DOHH2 (cell line): ENCODE results near the gene GXYLT2.

Experiments
- H3F3A ChIP-seq: fragments of 200-600 bp; sonication (generic), shearing (Covaris generic); 2 replicates; pipeline ENCODE4 v1.6.0; 2016; ENCODE audit warnings: antibody characterized with exemption, mild to moderate bottlenecking; ENCODE audit not compliant: control insufficient read depth, insufficient read depth
- H3K27ac ChIP-seq: fragments of 200-600 bp; sonication (generic); 2 replicates; pipeline ENCODE4 v1.5.1; 2014; ENCODE audit warnings: low read depth, mild to moderate bottlenecking, low read length, moderate library complexity
- H3K27me3 ChIP-seq: fragments of 200-600 bp; sonication (generic); 2 replicates; pipeline ENCODE4 v1.6.1; 2014; ENCODE audit warnings: mild to moderate bottlenecking, low read length, mixed read lengths; ENCODE audit not compliant: control insufficient read depth
- H3K36me3 ChIP-seq: fragments of 200-600 bp; sonication (generic); 2 replicates; pipeline ENCODE4 v1.6.1; 2014; ENCODE audit warnings: mild to moderate bottlenecking, low read length, moderate library complexity, mixed read lengths; ENCODE audit not compliant: control insufficient read depth
- H3K4me1 ChIP-seq: fragments of 200-600 bp; sonication (generic); 2 replicates; pipeline ENCODE4 v1.6.1; 2014; ENCODE audit warnings: mild to moderate bottlenecking, low read length, mixed read lengths; ENCODE audit not compliant: control insufficient read depth
- H3K4me2 ChIP-seq: fragments of 200-600 bp; sonication (generic); 2 replicates; pipeline ENCODE4 v1.6.0; 2014; ENCODE audit warnings: mild to moderate bottlenecking, low read length, moderate library complexity
- H3K4me3 ChIP-seq: fragments of 200-600 bp; sonication (generic); 2 replicates; pipeline ENCODE4 v1.5.1; 2014; ENCODE audit warnings: mild to moderate bottlenecking, low read length, mixed read lengths
- H3K79me2 ChIP-seq: fragments of 200-600 bp; sonication (generic); 2 replicates; pipeline ENCODE4 v1.6.1; 2014; ENCODE audit warnings: mild to moderate bottlenecking, low read length, mixed read lengths; ENCODE audit not compliant: control insufficient read depth
- H3K9me2 ChIP-seq: fragments of 200-600 bp; sonication (generic); replicated peaks from 2 replicates; pipeline ENCODE4 v1.6.1; 2014; ENCODE audit warnings: mild to moderate bottlenecking, low read length, mixed read lengths; ENCODE audit not compliant: control insufficient read depth
- H3K9me3 ChIP-seq: fragments of 200-600 bp; sonication (generic); 2 replicates; pipeline ENCODE4 v1.6.1; 2014; ENCODE audit warnings: antibody characterized with exemption, low read length, mixed read lengths; ENCODE audit not compliant: control insufficient read depth, insufficient read depth
- H4K20me1 ChIP-seq: fragments of 200-600 bp; sonication (generic); 2 replicates; pipeline ENCODE4 v1.6.0; 2014; ENCODE audit warnings: low read depth, mild to moderate bottlenecking, antibody characterized with exemption, low read length, moderate library complexity; ENCODE audit not compliant: control insufficient read depth, insufficient read depth
- EZH2phosphoT487 ChIP-seq: fragments of 200-600 bp; sonication (generic); IDR thresholded peaks from 2 replicates; pipeline ENCODE4 v1.6.1; 2017; ENCODE audit warnings: borderline replicate concordance, mild to moderate bottlenecking, antibody characterized with exemption, low read length, moderate library complexity, mixed read lengths
- TF ChIP-seq, protein P1 (sequence below): fragments of 200-600 bp; sonication (generic); IDR thresholded peaks from one replicate; pipeline ENCODE4 v1.5.1; 2014; ENCODE audit warnings: antibody characterized with exemption, mild to moderate bottlenecking, low read depth, low read length; ENCODE audit not compliant: poor library complexity, severe bottlenecking

The GXYLT2 gene

DNA sequence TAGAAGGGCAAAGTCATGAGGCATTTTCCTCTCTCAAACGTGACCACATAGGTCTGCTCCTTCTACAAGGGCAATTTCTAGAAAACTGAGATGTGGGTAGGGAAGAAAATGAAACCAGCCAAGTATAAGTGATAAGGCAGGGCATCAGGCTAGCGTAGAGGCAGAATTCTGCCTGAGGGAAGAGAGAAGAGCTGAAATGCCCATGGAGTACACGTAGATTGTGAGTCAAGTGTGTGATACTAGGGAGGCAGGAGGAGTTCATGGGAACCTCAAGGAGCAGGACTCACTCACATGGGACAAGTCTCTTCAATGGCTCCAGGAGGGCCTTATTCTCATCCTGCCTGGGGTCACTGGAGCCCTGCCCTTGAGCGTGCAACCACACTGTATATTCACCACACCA lies 73.9 kb downstream of the GXYLT2 start:
- no peak overlapping the region for H3K27ac ChIP-seq
- no peaks in the 10 kb centered on the region for H3K36me3 ChIP-seq
- no peaks in the 10 kb centered on the region for H3F3A ChIP-seq
- no peaks in the 10 kb centered on the region for H4K20me1 ChIP-seq
- H3K27me3 ChIP-seq = peaks cover 2% of the 10 kb centered on the region; the same call in 1 of the 2 replicates
- no peak overlapping the region for H3K4me3 ChIP-seq
- H3K9me2 ChIP-seq = no peaks in the 10 kb centered on the region
- TF ChIP-seq EZH2phosphoT487 = no peak
- TF ChIP-seq, protein P1, sequence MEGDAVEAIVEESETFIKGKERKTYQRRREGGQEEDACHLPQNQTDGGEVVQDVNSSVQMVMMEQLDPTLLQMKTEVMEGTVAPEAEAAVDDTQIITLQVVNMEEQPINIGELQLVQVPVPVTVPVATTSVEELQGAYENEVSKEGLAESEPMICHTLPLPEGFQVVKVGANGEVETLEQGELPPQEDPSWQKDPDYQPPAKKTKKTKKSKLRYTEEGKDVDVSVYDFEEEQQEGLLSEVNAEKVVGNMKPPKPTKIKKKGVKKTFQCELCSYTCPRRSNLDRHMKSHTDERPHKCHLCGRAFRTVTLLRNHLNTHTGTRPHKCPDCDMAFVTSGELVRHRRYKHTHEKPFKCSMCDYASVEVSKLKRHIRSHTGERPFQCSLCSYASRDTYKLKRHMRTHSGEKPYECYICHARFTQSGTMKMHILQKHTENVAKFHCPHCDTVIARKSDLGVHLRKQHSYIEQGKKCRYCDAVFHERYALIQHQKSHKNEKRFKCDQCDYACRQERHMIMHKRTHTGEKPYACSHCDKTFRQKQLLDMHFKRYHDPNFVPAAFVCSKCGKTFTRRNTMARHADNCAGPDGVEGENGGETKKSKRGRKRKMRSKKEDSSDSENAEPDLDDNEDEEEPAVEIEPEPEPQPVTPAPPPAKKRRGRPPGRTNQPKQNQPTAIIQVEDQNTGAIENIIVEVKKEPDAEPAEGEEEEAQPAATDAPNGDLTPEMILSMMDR = no peak
- no peaks in the 10 kb centered on the region for H3K9me3 ChIP-seq
- H3K4me2 ChIP-seq = no peak overlapping the region
- peaks cover 14% of the 10 kb centered on the region for H3K4me1 ChIP-seq
- no peaks in the 10 kb centered on the region for H3K79me2 ChIP-seq

DNA sequence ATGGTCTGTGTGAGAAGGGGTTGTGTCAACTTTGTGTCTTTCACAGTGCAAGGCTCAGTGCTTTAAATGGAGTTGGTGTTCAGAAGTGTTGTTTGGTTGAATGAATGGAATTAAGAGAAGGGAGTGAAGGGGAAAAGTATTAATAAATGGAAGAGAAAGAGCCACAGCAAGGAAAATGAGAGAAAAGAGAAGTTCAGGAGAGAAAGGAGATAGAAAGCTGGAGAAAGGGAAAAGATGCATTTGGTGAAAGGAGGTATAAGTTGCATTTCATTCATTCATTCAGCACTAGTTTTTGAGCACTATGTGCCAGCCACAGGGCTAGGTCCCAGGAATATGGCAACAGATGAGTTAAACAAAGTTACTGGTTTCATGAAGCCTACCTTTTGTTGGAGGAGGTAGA lies 74.5 kb downstream of the GXYLT2 start:
- H3K36me3 ChIP-seq = no peaks in the 10 kb centered on the region

DNA sequence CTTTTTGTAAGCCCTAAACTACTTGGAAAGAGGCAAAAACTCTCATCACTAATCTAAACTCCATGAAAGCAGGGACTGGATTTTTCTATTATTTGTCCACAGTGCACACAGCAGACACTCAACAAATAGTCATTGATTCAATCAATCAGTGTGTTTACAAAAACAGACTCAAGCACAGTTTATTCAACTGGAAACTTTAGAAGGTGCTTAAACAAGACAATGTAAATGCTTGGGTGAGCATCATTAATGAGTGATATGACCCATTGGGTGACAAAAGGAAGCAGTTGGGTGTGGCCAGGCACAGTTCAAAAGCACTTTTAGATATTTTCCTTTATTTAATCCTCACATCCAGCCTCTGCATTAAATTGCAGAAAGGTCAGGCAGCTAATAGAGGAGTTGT lies 76.8 kb downstream of the GXYLT2 start:
- TF ChIP-seq EZH2phosphoT487 = no peak
- TF ChIP-seq, protein P1 = no peak
- Histone ChIP-seq H3F3A (no peaks in the 10 kb centered on the region), H3K4me2 (peak overlapping the region; percentile 21), H3K27me3 (peaks cover 2% of the 10 kb centered on the region; the same call in 1 of the 2 replicates), H3K4me3 (no peak overlapping the region), H3K9me2 (no peaks in the 10 kb centered on the region), H4K20me1 (no peaks in the 10 kb centered on the region), H3K4me1 (peaks cover 10% of the 10 kb centered on the region), H3K27ac (no peak overlapping the region), H3K36me3 (no peaks in the 10 kb centered on the region), H3K9me3 (no peaks in the 10 kb centered on the region), H3K79me2 (no peaks in the 10 kb centered on the region)

More for the DNA sequence above, 74.5 kb downstream of the GXYLT2 start:
- no peak overlapping the region for H3K4me3 ChIP-seq
- no peaks in the 10 kb centered on the region for H3F3A ChIP-seq
- no peaks in the 10 kb centered on the region for H3K79me2 ChIP-seq
- no peaks in the 10 kb centered on the region for H3K9me2 ChIP-seq
- no peak overlapping the region for H3K4me2 ChIP-seq
- H4K20me1 ChIP-seq = no peaks in the 10 kb centered on the region
- H3K4me1 ChIP-seq = peaks cover 10% of the 10 kb centered on the region
- H3K27ac ChIP-seq = no peak overlapping the region
- TF ChIP-seq, protein P1 = no peak
- no peak for TF ChIP-seq EZH2phosphoT487
- H3K9me3 ChIP-seq = no peaks in the 10 kb centered on the region
- peaks cover 2% of the 10 kb centered on the region; the same call in 1 of the 2 replicates for H3K27me3 ChIP-seq

DNA sequence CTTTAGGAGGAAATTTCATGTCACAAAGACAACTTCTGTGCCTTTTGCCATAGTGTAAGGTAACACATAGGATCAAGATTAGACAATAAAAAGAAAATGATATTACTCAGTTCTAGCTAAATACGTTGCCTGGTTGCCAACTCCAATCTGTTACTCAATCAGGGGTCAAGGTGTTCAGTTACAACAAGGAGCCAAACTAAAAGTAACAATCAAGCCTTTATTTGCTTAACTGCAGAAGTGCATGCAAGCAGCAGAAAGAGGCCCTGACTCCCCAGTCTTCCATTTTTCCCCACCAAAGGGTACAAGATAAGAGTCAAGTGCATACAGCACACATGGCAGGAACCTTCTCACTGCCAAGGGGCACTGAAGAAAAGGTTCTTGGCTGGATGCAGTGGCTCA lies 80.4 kb downstream of the GXYLT2 start:
- TF ChIP-seq, protein P1 = no peak
- TF ChIP-seq EZH2phosphoT487 = no peak
- no peaks in the 10 kb centered on the region for H4K20me1 ChIP-seq
- no peaks in the 10 kb centered on the region for H3K9me3 ChIP-seq
- no peak overlapping the region for H3K4me3 ChIP-seq
- no peaks in the 10 kb centered on the region for H3K36me3 ChIP-seq
- no peaks in the 10 kb centered on the region for H3K79me2 ChIP-seq
- H3K27me3 ChIP-seq = no peaks in the 10 kb centered on the region
- peaks cover 10% of the 10 kb centered on the region for H3K4me1 ChIP-seq
- H3K27ac ChIP-seq = no peak overlapping the region
- no peaks in the 10 kb centered on the region for H3K9me2 ChIP-seq
- no peaks in the 10 kb centered on the region for H3F3A ChIP-seq
- no peak overlapping the region for H3K4me2 ChIP-seq
